ENCODE data around the gene ACER1.

DNA sequence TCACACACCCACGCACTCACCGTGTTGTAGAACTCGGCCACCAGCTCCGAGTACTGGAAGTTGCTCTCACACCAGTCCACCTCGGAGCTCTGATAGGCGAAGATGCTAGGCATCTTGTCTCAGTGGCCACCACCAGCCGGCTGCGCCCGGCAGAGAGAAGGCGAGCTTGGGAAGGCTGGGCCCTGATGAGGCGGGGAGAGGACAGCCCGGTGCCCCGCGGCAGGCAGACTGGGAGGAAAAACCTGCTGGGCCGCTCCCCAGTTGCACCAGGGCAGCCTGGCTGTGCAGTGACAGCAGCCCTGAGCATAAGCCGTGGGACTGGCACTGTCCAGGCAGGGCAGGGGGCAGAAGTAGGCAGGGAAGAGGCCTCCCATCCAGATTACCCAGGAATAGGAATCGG is at the start of gene ACER1:
- TF ChIP-seq, protein P1, sequence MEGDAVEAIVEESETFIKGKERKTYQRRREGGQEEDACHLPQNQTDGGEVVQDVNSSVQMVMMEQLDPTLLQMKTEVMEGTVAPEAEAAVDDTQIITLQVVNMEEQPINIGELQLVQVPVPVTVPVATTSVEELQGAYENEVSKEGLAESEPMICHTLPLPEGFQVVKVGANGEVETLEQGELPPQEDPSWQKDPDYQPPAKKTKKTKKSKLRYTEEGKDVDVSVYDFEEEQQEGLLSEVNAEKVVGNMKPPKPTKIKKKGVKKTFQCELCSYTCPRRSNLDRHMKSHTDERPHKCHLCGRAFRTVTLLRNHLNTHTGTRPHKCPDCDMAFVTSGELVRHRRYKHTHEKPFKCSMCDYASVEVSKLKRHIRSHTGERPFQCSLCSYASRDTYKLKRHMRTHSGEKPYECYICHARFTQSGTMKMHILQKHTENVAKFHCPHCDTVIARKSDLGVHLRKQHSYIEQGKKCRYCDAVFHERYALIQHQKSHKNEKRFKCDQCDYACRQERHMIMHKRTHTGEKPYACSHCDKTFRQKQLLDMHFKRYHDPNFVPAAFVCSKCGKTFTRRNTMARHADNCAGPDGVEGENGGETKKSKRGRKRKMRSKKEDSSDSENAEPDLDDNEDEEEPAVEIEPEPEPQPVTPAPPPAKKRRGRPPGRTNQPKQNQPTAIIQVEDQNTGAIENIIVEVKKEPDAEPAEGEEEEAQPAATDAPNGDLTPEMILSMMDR (IDR thresholded peaks at IDR 0.05; ENCODE audit: low read depth, low read length, missing input control) = no peak
- TF ChIP-seq MAX (IDR thresholded peaks at IDR 0.05) = no peak
- TF ChIP-seq REST (IDR thresholded peaks at IDR 0.05) = no peak
- TF ChIP-seq SP1 (IDR thresholded peaks at IDR 0.05) = no peak
- no peak for TF ChIP-seq GABPA (IDR thresholded peaks at IDR 0.05 in 1 of 2, conservative IDR thresholded peaks at IDR 0.05 in 1 of 2)
- TF ChIP-seq TAF1 (conservative IDR thresholded peaks at IDR 0.05) = no peak
- TF ChIP-seq RAD21 (IDR thresholded peaks at IDR 0.05) = no peak
- no peak for TF ChIP-seq YY1 (IDR thresholded peaks at IDR 0.05)
- no peak for TF ChIP-seq EGR1 (IDR thresholded peaks at IDR 0.05; ENCODE audit: low read depth in 2 of 2)

Data from liver (tissue), 3 donors.